Measurements from ENCODE around the gene ATP11A. TPM values are rescaled to one million over a fixed set of nuclear protein-coding genes. Genes with fewer than 3 reads are reported as not detected.

Gene ATP11A
- total RNA-seq, 2 experiments from 2014 or later = 28.8 to 30.2 TPM

GRCh38 chr13:112645327-112645914 is 44.4 kb upstream of the ATP11A start:
- Mint-ChIP-seq H3K27ac (no peak overlapping the region), H3K27me3 (peaks cover 6% of the 10 kb centered on the region), H3K4me3 (no peak overlapping the region), H3K36me3 (ENCODE audit: low read depth) (no peaks in the 10 kb centered on the region), H3K9me3 (no peaks in the 10 kb centered on the region), H3K4me1 (ENCODE audit: low read depth) (peaks cover 5% of the 10 kb centered on the region)
- intact Hi-C loops (cut with micrococcal nuclease) = loop anchor here (10.0 kb wide), 1 partner anchor 229 kb away; no protein-coding TSS in a partner anchor
- DNase-seq (no peak), ATAC-seq (no peak)
- TF ChIP-seq CTCF (IDR thresholded peaks at IDR 0.05) = no peak
- ChIA-PET CTCF (no interaction called here), POLR2A (no interaction called here)

GRCh38 chr13:112647256-112647655 is 42.6 kb upstream of the ATP11A start:
- H3K4me3 Mint-ChIP-seq = no peak overlapping the region
- ATAC-seq (no peak), DNase-seq (no peak)
- no peaks in the 10 kb centered on the region for H3K4me1 Mint-ChIP-seq (ENCODE audit: low read depth)
- H3K27me3 Mint-ChIP-seq = no peaks in the 10 kb centered on the region
- POLR2A ChIA-PET = no interaction called here
- no peaks in the 10 kb centered on the region for H3K36me3 Mint-ChIP-seq (ENCODE audit: low read depth)
- no peaks in the 10 kb centered on the region for H3K9me3 Mint-ChIP-seq
- intact Hi-C loops (cut with micrococcal nuclease) = loop anchor here (10.0 kb wide), 1 partner anchor 228 kb away; no protein-coding TSS in a partner anchor
- no peak overlapping the region for H3K27ac Mint-ChIP-seq
- CTCF ChIA-PET = no interaction called here
- TF ChIP-seq CTCF (IDR thresholded peaks at IDR 0.05) = no peak

GRCh38 chr13:112648101-112648500 is 41.7 kb upstream of the ATP11A start:
- DNase-seq = no peak
- ChIA-PET POLR2A (no interaction called here), CTCF (interaction anchor here (0.7 kb wide), 1 partner anchor 238 kb away, joined by 3 read pairs; no protein-coding TSS in a partner anchor)
- H3K27ac Mint-ChIP-seq = no peak overlapping the region
- H3K4me3 Mint-ChIP-seq = no peak overlapping the region
- H3K4me1 Mint-ChIP-seq (ENCODE audit: low read depth) = no peaks in the 10 kb centered on the region
- no peak for TF ChIP-seq CTCF (IDR thresholded peaks at IDR 0.05)
- no peak for ATAC-seq
- intact Hi-C loops (cut with micrococcal nuclease) = loop anchor here (10.0 kb wide), 1 partner anchor 227 kb away; no protein-coding TSS in a partner anchor
- no peaks in the 10 kb centered on the region for H3K27me3 Mint-ChIP-seq
- no peaks in the 10 kb centered on the region for H3K9me3 Mint-ChIP-seq
- H3K36me3 Mint-ChIP-seq (ENCODE audit: low read depth) = no peaks in the 10 kb centered on the region

GRCh38 chr13:112648966-112649690 is 40.7 kb upstream of the ATP11A start:
- Mint-ChIP-seq H3K27me3 (no peaks in the 10 kb centered on the region), H3K27ac (no peak overlapping the region), H3K4me3 (no peak overlapping the region), H3K4me1 (ENCODE audit: low read depth) (no peaks in the 10 kb centered on the region), H3K9me3 (no peaks in the 10 kb centered on the region), H3K36me3 (ENCODE audit: low read depth) (no peaks in the 10 kb centered on the region)
- intact Hi-C loops (cut with micrococcal nuclease) = loop anchor here (10.0 kb wide), 1 partner anchor 226 kb away; no protein-coding TSS in a partner anchor
- no peak for TF ChIP-seq CTCF (IDR thresholded peaks at IDR 0.05)
- ATAC-seq = no peak
- DNase-seq = no peak
- ChIA-PET POLR2A (no interaction called here), CTCF (interaction anchor here (1.9 kb wide), 1 partner anchor 8 kb away, joined by 8 read pairs; no protein-coding TSS in a partner anchor)

GRCh38 chr13:112651311-112651710 is 38.5 kb upstream of the ATP11A start:
- Mint-ChIP-seq H3K27me3 (no peaks in the 10 kb centered on the region), H3K9me3 (no peaks in the 10 kb centered on the region), H3K27ac (no peak overlapping the region), H3K36me3 (ENCODE audit: low read depth) (no peaks in the 10 kb centered on the region), H3K4me3 (no peak overlapping the region), H3K4me1 (ENCODE audit: low read depth) (no peaks in the 10 kb centered on the region)
- intact Hi-C loops (cut with micrococcal nuclease) = no loop called here
- no peak for ATAC-seq
- DNase-seq = no peak
- TF ChIP-seq CTCF (IDR thresholded peaks at IDR 0.05) = no peak
- ChIA-PET CTCF (interaction anchor here (0.9 to 1.9 kb wide), 3 partner anchors 10 to 223 kb away, joined by 3 to 8 read pairs (median 4); no protein-coding TSS in a partner anchor), POLR2A (no interaction called here)
